OCI-LY3 (cell line): Measurements from ENCODE around the gene TPCN2.
"Not testable (repeated sequence)": the region's sequence is repeated elsewhere in the genome, so short reads cannot be mapped to it uniquely, and the experiment has no call there.

Experiments used
- H2AFZ ChIP-seq: fragments of 200-600, 300-600 bp; shearing (Covaris generic); 2 replicates; pipeline ENCODE4 v1.6.0; 2014; ENCODE audit warnings: antibody characterized with exemption, low read depth, low read length
- H3K27ac ChIP-seq: fragments of 200-600, 300-600 bp; sonication (generic); 2 replicates; pipeline ENCODE4 v1.5.1; 2014; ENCODE audit warnings: mild to moderate bottlenecking, low read length, moderate library complexity, mixed read lengths
- H3K27me3 ChIP-seq: fragments of 200-600, 300-600 bp; sonication (generic); 2 replicates; pipeline ENCODE4 v1.6.1; 2014; ENCODE audit warnings: low read depth, low read length, mixed read lengths
- H3K36me3 ChIP-seq: fragments of 200-600, 300-600 bp; sonication (generic); replicated peaks from 2 replicates; pipeline ENCODE3; 2014; ENCODE audit warnings: low read depth, low read length, mixed read lengths
- H3K4me1 ChIP-seq: fragments of 300-600, 200-600 bp; sonication (generic); 2 replicates; pipeline ENCODE4 v1.6.1; 2014; ENCODE audit warnings: low read length, mixed read lengths
- H3K4me2 ChIP-seq: fragments of 200-600, 300-600 bp; sonication (generic); 2 replicates; pipeline ENCODE4 v1.6.1; 2014; ENCODE audit warnings: low read length, mixed read lengths
- H3K4me3 ChIP-seq: fragments of 300-600, 200-600 bp; sonication (generic); 2 replicates; pipeline ENCODE4 v1.5.1; 2014; ENCODE audit warnings: antibody characterized with exemption, mild to moderate bottlenecking, low read length, moderate library complexity
- H3K79me2 ChIP-seq: fragments of 300-600, 200-600 bp; shearing (Covaris generic); 2 replicates; pipeline ENCODE4 v1.6.1; 2014; ENCODE audit warnings: mild to moderate bottlenecking, low read length, mixed read lengths
- H3K9ac ChIP-seq: fragments of 300-600, 200-600 bp; shearing (Covaris generic); 2 replicates; pipeline ENCODE4 v1.6.0; 2014; ENCODE audit warnings: mild to moderate bottlenecking, low read length, moderate library complexity
- H3K9me3 ChIP-seq: fragments of 200-600, 300-600 bp; shearing (Covaris generic); 2 replicates; pipeline ENCODE4 v1.6.1; 2014; ENCODE audit warnings: low read length, mixed read lengths; ENCODE audit not compliant: insufficient read depth
- H4K20me1 ChIP-seq: fragments of 200-600, 300-600 bp; sonication (generic); 2 replicates; pipeline ENCODE4 v1.6.1; 2016; ENCODE audit warnings: low read length, mixed read lengths; ENCODE audit not compliant: insufficient read depth
- CTCF ChIP-seq: fragments of 200-600, 300-600 bp; sonication (generic); IDR thresholded peaks from 2 replicates; pipeline ENCODE4 v1.5.1; 2014; ENCODE audit warnings: antibody characterized with exemption, low read length, low read depth
- EZH2phosphoT487 ChIP-seq: fragments of 200-600 bp; shearing (Covaris generic); IDR thresholded peaks from 2 replicates; pipeline ENCODE4 v1.6.1; 2018; ENCODE audit warnings: antibody characterized with exemption, mixed run types, low read depth

The TPCN2 gene

DNA sequence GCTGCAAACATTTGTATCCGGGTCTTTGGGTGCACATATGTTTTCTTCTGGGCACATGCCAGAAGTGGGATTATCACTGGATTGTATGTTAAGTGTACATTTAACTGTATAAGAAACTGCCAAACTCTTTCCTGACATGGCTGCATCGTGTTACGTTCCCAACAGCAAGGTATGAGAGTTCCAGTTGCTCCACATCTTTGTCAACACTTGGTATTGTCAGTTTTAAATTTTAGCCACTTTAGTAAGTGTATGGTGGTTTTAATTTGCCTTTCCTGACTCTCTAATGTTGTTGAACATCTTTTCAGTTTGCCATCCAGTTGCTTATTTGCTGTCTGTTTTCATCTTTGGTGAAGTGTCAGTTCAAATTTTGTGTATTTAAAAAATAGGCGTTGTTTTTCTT, 84.5 kb downstream of the TPCN2 start:
- H3K27me3 ChIP-seq = no peaks in the 10 kb centered on the region
- peaks cover 46% of the 10 kb centered on the region for H3K36me3 ChIP-seq
- TF ChIP-seq EZH2phosphoT487 (no peak), CTCF (no peak)
- peaks cover 30% of the 10 kb centered on the region for H3K4me1 ChIP-seq
- H3K9me3 ChIP-seq = peaks cover 51% of the 10 kb centered on the region
- no peak overlapping the region for H3K27ac ChIP-seq
- no peak overlapping the region for H3K9ac ChIP-seq
- no peaks in the 10 kb centered on the region for H3K79me2 ChIP-seq
- no peak overlapping the region for H3K4me3 ChIP-seq
- H2AFZ ChIP-seq = no peak overlapping the region
- no peak overlapping the region for H3K4me2 ChIP-seq
- no peaks in the 10 kb centered on the region for H4K20me1 ChIP-seq

- Histone ChIP-seq H3K27ac (peak overlapping the region; percentile 82), H3K9me3 (peaks cover 42% of the 10 kb centered on the region), H3K36me3 (peaks cover 53% of the 10 kb centered on the region), H3K4me1 (peaks cover 30% of the 10 kb centered on the region)
- H3K4me2 ChIP-seq, H2AFZ ChIP-seq, H3K4me3 ChIP-seq, H3K27me3 ChIP-seq, H3K9ac ChIP-seq, H3K79me2 ChIP-seq, H4K20me1 ChIP-seq: not testable (repeated sequence)
Observed at GRCh38 chr11:69134182-69134581, 85.5 kb downstream of the TPCN2 start.

GRCh38 chr11:69134957-69135356, 86.2 kb downstream of the TPCN2 start:
- no peak for TF ChIP-seq EZH2phosphoT487
- no peak for TF ChIP-seq CTCF
- H3K79me2 ChIP-seq = no peaks in the 10 kb centered on the region
- H3K9me3 ChIP-seq = peaks cover 42% of the 10 kb centered on the region
- peak overlapping the region; percentile 82 for H3K27ac ChIP-seq
- peaks cover 53% of the 10 kb centered on the region for H3K36me3 ChIP-seq
- no peak overlapping the region for H2AFZ ChIP-seq
- H3K27me3 ChIP-seq = no peaks in the 10 kb centered on the region
- peak overlapping the region; percentile 15; the same call in 1 of the 2 replicates for H3K9ac ChIP-seq
- peaks cover 30% of the 10 kb centered on the region for H3K4me1 ChIP-seq
- H4K20me1 ChIP-seq = no peaks in the 10 kb centered on the region
- H3K4me3 ChIP-seq = peak overlapping the region; percentile 19; the same call in 1 of the 2 replicates
- H3K4me2 ChIP-seq = peak overlapping the region; percentile 27

DNA sequence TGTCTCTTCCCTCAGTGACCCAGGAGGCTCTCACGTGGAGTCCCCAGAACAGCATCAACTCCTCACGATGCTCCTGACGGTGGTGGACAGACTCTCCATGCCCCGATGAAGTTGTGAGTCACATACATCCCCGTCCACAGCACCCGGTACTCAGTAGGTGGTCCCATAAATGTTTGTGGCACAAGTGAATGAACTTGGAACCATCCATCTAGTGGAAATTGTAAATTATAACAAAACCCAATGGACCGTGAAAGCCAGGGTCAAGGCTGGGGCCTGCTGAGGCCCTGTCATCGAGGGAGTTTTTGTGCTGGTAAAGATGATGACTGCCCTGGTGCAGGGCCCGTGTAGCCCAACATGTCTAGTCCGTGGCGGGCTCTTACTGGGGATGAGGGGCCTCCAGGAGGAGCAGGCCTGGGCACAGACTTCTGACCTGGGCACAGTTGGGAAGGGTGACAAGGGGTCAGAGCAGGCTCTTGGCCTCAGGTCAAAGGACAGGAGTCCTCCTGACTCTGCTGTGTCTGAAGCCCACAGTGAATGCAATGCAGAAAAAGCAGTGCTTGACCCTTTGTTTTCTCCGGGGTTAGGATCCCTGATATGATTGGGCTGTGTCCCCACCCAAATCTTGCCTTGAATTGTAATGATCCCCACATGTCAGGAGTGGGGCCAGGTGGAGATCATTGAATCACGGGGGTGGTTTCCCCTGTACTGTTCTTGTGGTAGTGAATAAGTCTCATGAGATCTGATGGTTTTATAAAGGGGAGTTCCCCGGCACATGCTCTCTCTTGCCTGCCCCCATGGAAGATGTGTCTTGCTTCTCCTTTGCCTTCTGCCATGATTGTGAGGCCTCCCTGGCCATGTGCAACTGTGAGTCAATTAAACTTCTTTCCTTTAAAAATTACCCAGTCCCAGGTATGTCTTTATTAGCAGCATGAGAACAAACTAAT, 87.0 kb downstream of the TPCN2 start:
- Histone ChIP-seq H3K4me1 (peaks cover 30% of the 10 kb centered on the region), H3K4me3 (no peak overlapping the region), H3K27me3 (no peaks in the 10 kb centered on the region), H3K9me3 (peaks cover 46% of the 10 kb centered on the region), H2AFZ (no peak overlapping the region), H3K79me2 (no peaks in the 10 kb centered on the region), H3K4me2 (no peak overlapping the region), H3K27ac (peak overlapping the region; percentile 82), H3K36me3 (peaks cover 56% of the 10 kb centered on the region), H3K9ac (no peak overlapping the region), H4K20me1 (no peaks in the 10 kb centered on the region)
- no peak for TF ChIP-seq CTCF
- no peak for TF ChIP-seq EZH2phosphoT487
